Left lung (tissue), 14 donors: ENCODE data around the gene SRRM5. TPM values are rescaled to one million over a fixed set of nuclear protein-coding genes. Genes with fewer than 3 reads are reported as not detected.

Source experiments
- ATAC-seq: fragments of 200-7000 bp; cut with Tn5 transposase; one replicate; pipeline ENCODE4 v1.9.1; 2020; ENCODE audit warnings: moderate library complexity
- DNase-seq, 4 donors: peaks; one replicate each; pipeline ENCODE4 v3.0.0-alpha.2; 2013 to 2020
- H3K27ac ChIP-seq, 2 donors: fragments of 200-600 bp; sonication (generic) in 1 of 2; one replicate each; pipeline versions ENCODE4 v1.5.0 to v1.8.0; 2020 to 2021
- H3K27me3 ChIP-seq, 2 donors: fragments of 200-600 bp; sonication (generic) in 1 of 2; one replicate each; pipeline versions ENCODE4 v1.5.0 to v1.8.0; 2020 to 2021
- H3K36me3 ChIP-seq, 2 donors: fragments of 200-600 bp; sonication (generic) in 1 of 2; one replicate each; pipeline versions ENCODE4 v1.5.0 to v1.8.0; 2020 to 2021
- H3K4me1 ChIP-seq, 2 donors: fragments of 200-600 bp; one replicate each; pipeline ENCODE4 v1.8.0; 2021
- H3K4me3 ChIP-seq, 2 donors: fragments of 200-600 bp; sonication (generic) in 1 of 2; one replicate each; pipeline versions ENCODE4 v1.5.0 to v1.8.0; 2020 to 2021; ENCODE audit warnings: mild to moderate bottlenecking in 1 of 2
- H3K9me3 ChIP-seq, 2 donors: fragments of 200-600 bp; sonication (generic) in 1 of 2; one replicate each; pipeline versions ENCODE4 v1.5.0 to v1.8.0; 2020 to 2021
- CTCF ChIP-seq, 2 donors: fragments of 200-600 bp; sonication (generic) in 1 of 2; IDR thresholded peaks; one replicate each; pipeline versions ENCODE4 v1.5.0 to v1.8.0; 2021; ENCODE audit warnings: antibody characterized with exemption in 2 of 2
- intact Hi-C, 2 donors: fragments of 100-400 bp; cut with DNase I; formaldehyde crosslinking; loops; one replicate each; pipeline versions ENCODE4 v1.11.2 to v1.14.2; 2022
- long read RNA-seq, 12 donors: library from polyadenylated mRNA in 2 of 12; unstranded in 2 of 12; transcript quantifications; one replicate each; pipeline ENCODE4 v2.0.0 and lab custom pipeline, GENCODE V29; 2019 to 2026
- polyA plus RNA-seq, 6 donors: library from polyadenylated mRNA; unstranded; fragments of 120-200 nt; gene quantifications; one replicate each; pipeline ENCODE4 v1.2.1, GENCODE V29; 2013; ENCODE audit not compliant: insufficient read length in 6 of 6
- total RNA-seq, 2 donors: library from RNA; stranded (reverse); fragmentation: NEBNext Ultra II Directional; extraction: Animal tissue kit (Norgen Biotek cat#: 25700); gene quantifications; one replicate each; pipeline ENCODE4 v1.2.1, GENCODE V29; 2021
- donor health status: DM: no; HTN: yes; CAD: no.
- donor health status: DM: no; HTN: no; CAD: no.

The SRRM5 gene
- total RNA-seq, result under 1 TPM; 0.10 to 0.32 TPM
- 1 to 10 TPM; 1.1 to 2.5 (median 2.2) TPM for polyA plus RNA-seq
- long read RNA-seq, donor 1, partial matches to known transcripts, result 303 of 306 reads
- long read RNA-seq, donor 1, other reads (novel, unspliced or antisense), result 0 of 306 reads
- long read RNA-seq, donor 2, partial matches to known transcripts, result 0 of 2 reads
- long read RNA-seq, donor 2, other reads (novel, unspliced or antisense), result 0 of 2 reads
- long read RNA-seq, donor 3, result 0 reads
- long read RNA-seq, donor 4, result 0 reads
- long read RNA-seq, donor 5, result 0 reads
- long read RNA-seq, donor 6, partial matches to known transcripts, result 0 of 1 reads
- long read RNA-seq, donor 6, other reads (novel, unspliced or antisense), result 0 of 1 reads
- long read RNA-seq, donor 7, result 0 reads
- long read RNA-seq, donor 8, partial matches to known transcripts, result 0 of 1 reads
- long read RNA-seq, donor 8, other reads (novel, unspliced or antisense), result 0 of 1 reads
- long read RNA-seq, donor 9, result 0 reads
- long read RNA-seq, donor 10, result 0 reads
- long read RNA-seq, donor 11, result 0 reads
- long read RNA-seq, donor 12, result 0 reads

- ATAC-seq (no peak), DNase-seq (no peak)
- Histone ChIP-seq H3K4me1 (no peaks in the 10 kb centered on the region), H3K27me3 (no peaks in the 10 kb centered on the region), H3K36me3 (peaks cover 0 to 36% of the 10 kb centered on the region in 2 donors), H3K27ac (no peak within 1 kb of the TSS), H3K4me3 (no peak within 1 kb of the TSS), H3K9me3 (no peaks in the 10 kb centered on the region)
- TF ChIP-seq CTCF (IDR thresholded peaks at IDR 0.05), result no peak
- intact Hi-C loops, result no loop called here
Observed at GRCh38 chr19:43611788-43612187, at the start of gene SRRM5. Gene SRRM5, plus strand, starts transcription at chr19:43612088. Its CDS starts 34 bp downstream, at chr19:43612122.

GRCh38 chr19:43562226-43562697 lies 49.6 kb upstream of the SRRM5 start:
- TF ChIP-seq CTCF (IDR thresholded peaks at IDR 0.05), result no peak
- no peak for ATAC-seq
- intact Hi-C loops, result no loop called here
- Histone ChIP-seq H3K27me3 (no peaks in the 10 kb centered on the region), H3K4me1 (peaks cover 0 to 25% of the 10 kb centered on the region in 2 donors), H3K27ac (peak overlapping the region; percentile 21 to 89), H3K36me3 (peaks cover 0 to 30% of the 10 kb centered on the region in 2 donors), H3K9me3 (no peaks in the 10 kb centered on the region), H3K4me3 (no peak overlapping the region)
- DNase-seq, result no peak

DNA sequence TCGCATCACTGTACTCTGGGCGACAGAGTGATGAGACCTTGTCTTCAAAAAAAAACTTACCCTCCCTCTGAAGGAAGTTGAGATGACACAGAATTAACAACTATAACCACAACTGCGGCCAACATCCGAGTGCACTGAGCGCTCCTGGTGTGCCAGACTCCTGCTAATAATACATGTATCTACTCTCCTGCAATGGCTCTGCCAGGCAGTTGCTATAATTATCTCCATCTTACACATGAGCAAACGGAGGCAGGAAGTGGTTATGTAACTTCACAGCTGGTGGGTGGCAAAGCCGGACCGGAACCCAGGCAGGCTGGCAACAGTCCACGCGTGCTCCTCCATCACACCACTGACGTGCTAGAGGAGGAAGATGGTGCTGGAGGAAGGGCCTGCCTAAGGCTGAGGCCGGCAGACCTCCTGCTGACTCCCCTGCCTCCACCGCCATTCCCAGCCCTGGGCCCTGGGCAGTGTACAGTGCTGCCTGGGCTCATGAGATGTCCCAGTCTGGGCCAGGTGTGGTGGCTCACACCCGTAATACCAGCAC lies 49.1 kb upstream of the SRRM5 start:
- peak in 3 of 4 donors; percentile 40 to 89 (median 87) for DNase-seq
- no peak overlapping the region for H3K4me3 ChIP-seq
- peaks cover 0 to 25% of the 10 kb centered on the region in 2 donors for H3K4me1 ChIP-seq
- no peak for TF ChIP-seq CTCF (IDR thresholded peaks at IDR 0.05)
- intact Hi-C loops, result no loop called here
- no peaks in the 10 kb centered on the region for H3K27me3 ChIP-seq
- H3K36me3 ChIP-seq, result peaks cover 0 to 30% of the 10 kb centered on the region in 2 donors
- no peaks in the 10 kb centered on the region for H3K9me3 ChIP-seq
- peak overlapping the region; percentile 65 to 89 for H3K27ac ChIP-seq
- peak; percentile 81 for ATAC-seq

DNA sequence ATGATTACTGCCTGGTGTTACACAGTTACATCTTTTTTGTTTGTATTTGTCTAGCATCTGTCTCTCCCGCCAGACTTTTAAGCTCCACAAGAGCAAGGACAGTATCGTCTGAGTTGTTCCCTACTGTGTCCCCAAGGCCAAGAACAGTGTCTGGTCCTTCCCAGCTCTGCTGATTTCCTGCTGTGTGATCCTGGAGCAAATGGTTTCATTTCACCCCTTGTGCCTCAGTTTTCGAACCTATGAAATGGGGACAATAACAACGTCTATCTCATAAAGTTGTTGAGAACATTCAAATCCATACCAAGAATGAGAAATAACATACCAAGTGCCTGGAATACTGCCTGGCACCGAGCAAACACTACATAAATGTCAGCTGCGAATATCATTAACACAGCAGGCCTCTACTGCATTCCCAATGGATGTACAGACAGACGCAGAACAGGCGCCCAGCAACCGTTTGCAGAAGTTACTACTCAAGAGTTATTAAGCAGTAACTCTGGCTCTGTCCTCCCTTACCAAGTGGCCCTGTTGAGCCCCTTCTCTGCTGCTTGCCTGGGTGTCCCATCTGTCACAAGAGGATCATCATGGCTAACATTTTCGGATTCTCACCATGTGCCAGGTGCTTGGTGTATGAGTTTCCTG lies 48.0 kb upstream of the SRRM5 start:
- TF ChIP-seq CTCF (IDR thresholded peaks at IDR 0.05), result no peak
- intact Hi-C loops, result no loop called here
- no peaks in the 10 kb centered on the region for H3K9me3 ChIP-seq
- peaks cover 0 to 25% of the 10 kb centered on the region in 2 donors for H3K4me1 ChIP-seq
- H3K27me3 ChIP-seq, result no peaks in the 10 kb centered on the region
- H3K36me3 ChIP-seq, result peaks cover 0 to 25% of the 10 kb centered on the region in 2 donors
- no peak for DNase-seq
- no peak for ATAC-seq
- peak overlapping the region in 1 of 2 donors; percentile 89 for H3K27ac ChIP-seq
- H3K4me3 ChIP-seq, result no peak overlapping the region
